NCI-H2081 (cell line): ENCODE results near the gene XYLT1.

Experiments
- DNase-seq, 2 experiments: peaks; one replicate each; lab custom pipeline; 2025; lab: John Stamatoyannopoulos, UW

Gene XYLT1

DNA sequence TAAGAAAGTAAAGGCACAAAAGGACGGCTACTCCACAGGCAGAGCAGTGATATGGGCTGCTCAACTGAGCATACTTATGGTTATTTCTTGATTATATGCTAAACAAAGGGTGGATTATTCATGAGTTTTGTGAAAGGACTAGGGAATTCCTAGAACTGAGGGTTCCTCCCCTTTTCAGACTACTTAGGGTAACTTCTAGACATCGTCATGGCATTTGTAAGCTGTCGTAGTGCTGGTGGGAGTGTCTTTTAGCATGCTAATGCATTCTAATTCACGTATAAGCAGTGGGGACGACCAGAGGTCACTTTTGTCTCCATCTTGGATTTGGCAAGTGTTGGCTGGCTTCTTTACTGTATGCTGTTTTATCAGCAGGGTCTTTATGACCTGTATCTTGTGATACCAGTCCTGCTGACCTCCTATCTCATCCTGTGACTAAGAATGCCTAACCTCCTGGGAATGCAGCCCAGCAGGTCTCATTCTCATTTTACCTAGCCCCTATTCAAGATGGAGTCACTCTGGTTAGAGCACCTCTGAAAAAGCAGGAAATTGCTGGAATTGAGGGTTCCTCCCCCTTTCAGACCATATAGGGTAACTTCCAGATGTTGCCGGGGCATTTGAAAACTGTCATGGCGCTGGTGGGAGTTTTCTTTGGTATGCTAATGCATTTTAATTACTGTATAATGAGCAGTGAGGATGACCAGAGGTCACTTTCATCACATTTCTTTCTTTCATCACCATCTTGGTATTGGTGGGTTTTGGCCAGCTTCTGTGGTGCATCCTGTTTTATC lies 388.5 kb downstream of the XYLT1 start:
- DNase-seq, result no peak

DNA sequence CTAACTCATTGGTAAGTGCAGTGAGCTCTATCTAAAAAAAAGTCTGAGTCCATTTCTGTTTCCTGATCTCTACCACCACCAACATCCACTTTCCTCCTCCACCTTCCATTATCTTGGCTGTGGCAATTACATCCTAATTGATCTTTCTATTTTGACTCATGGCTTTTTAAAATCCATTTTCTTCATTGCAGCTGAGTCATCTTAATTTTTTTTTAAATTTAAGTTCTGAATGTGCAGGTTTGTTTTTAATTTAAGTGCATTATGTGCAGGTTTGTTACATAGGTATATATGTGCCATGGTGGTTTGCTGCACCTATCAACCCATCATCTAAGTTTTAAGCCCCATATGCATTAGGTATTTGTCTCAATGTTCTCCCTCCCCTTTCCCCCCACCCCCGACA lies 390.7 kb downstream of the XYLT1 start:
- no peak for DNase-seq

GRCh38 chr16:17078931-17079631 lies 391.7 kb downstream of the XYLT1 start:
- DNase-seq, result no peak

DNA sequence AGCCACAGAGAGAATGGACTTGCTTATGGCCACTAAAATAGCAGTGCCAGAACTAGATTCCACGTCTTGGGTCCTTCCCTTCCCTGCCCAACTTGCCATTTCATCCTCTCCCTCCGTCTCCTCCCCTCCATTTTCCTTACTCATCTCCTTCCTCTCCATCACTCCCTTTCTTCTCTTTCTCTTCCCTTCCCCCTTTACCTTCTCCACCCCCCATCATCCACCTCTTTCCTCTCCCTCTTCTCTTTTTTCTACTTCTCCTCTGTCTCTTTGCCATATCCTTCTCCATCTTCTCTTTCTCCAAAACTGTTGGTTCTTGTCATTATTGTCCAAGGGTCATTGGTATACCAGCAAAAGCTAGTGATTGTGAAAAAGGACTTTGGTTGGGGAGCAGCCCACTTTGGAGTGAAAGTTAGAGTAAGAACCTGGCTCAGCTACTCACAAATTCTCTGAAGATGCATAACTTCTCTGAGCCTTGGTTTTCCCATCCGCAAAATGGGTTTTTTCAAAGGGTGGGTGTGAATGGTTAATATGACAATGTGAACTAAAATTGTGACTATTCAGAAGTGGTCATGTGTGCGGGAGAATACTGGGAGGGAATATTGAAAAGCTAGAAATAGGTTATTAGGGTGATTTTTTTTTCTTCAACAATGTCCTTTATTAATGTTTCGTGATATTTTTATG lies 393.8 kb downstream of the XYLT1 start:
- DNase-seq, result no peak

DNA sequence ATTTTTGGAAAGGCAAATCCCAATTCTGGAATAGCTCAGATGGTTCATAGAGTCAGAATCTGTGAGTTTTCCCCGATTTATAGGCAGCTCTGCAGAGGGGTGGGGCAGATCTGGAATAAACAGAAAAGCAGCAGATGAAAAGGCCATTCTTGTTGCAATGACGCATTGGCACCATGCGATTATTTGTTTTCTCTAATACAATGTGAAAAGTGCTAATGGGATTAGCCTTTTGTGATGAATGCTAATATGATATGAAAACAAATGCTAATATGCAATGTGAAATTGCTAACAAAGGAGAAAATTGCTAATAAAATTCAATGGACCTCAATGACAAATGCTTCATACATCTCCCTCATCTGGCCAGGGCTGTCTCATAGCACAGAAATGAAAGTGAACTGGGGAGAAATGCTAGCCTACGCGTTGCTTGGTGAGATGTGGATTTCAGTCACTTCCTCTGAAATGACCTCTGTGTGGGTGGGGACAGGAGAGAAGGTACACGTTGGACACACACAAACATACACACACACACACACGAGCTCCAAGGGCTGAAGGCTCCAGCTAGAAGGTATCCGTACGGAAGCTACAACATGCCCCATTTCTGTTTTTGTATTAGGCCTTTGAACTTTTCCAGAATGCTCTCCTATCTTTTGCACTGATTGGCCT lies 394.5 kb downstream of the XYLT1 start:
- DNase-seq, result no peak

- DNase-seq, result no peak
Observed at GRCh38 chr16:17072104-17072503, 398.7 kb downstream of the XYLT1 start.

- DNase-seq, result peak; percentile 21 to 37
Observed at GRCh38 chr16:17070882-17071592, 399.7 kb downstream of the XYLT1 start.

GRCh38 chr16:17069681-17070080 lies 401.1 kb downstream of the XYLT1 start:
- DNase-seq, result no peak

DNA sequence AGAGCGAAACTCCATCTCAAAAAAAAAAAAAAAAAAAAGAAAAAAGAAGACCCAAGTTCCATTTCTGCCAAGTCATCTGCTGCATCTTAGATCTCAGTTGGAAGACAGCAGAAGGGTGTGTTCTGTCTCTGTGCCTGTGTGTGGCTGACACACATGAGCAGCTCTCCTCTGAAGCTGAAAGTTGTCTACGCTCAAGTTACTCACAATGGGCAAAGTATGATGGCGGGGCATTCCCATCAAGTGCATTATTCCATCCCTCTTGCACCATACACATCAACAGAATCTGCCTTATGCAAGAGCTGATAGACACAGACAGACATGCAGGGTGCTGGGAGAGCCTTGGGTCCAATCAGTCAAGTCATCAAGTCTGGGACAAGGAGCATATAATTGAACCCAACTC lies 402.2 kb downstream of the XYLT1 start:
- no peak for DNase-seq

- DNase-seq, result no peak
Observed at GRCh38 chr16:17067882-17068281, 402.9 kb downstream of the XYLT1 start.

GRCh38 chr16:17063201-17064139 lies 407.3 kb downstream of the XYLT1 start:
- DNase-seq, result no peak

GRCh38 chr16:17062676-17063075 lies 408.1 kb downstream of the XYLT1 start:
- DNase-seq, result no peak

- no peak for DNase-seq
Observed at GRCh38 chr16:17061326-17061725, 409.4 kb downstream of the XYLT1 start.

GRCh38 chr16:17058471-17058870 lies 412.3 kb downstream of the XYLT1 start:
- no peak for DNase-seq

GRCh38 chr16:17056666-17057065 lies 414.1 kb downstream of the XYLT1 start:
- no peak for DNase-seq

DNA sequence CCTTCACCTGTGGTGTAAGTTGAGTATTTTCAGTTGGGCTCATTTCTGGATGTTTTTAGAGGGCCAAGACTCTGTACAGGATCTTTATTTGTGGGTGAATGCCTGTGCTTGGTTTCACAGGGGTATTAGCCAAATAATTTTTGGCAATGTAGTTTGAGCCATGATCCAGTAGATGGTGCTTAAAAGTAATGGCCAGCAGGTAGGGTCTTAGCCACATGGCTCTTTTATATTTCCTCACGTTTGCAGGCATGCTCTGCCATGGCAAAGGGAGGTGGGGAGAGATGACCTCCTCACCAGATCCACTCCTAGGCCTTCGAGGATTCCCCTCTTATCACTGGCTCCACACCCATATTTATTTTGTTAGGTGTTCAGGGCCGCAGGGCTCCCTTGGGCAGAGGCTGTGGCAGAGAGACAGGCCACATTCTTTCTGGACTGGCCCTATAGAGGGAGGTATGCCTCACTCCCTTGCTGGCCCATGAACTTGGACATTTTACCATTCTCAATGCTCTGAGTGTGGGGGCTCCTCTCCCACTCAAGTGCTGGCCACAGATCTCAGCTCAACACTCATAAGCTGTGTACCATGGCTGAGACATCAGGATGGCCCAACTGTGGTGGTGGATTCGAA lies 417.1 kb downstream of the XYLT1 start:
- no peak for DNase-seq
